Measurements from ENCODE around the gene TEX22.
A peak's percentile ranks its signal among the peaks of the same experiment; 100 is the strongest.
"Not testable (repeated sequence)": the region's sequence is repeated elsewhere in the genome, so short reads cannot be mapped to it uniquely, and the experiment has no call there.

Gene TEX22

GRCh38 chr14:105398044-105398725 is at the start of gene TEX22:
Gene TEX22 (plus strand): TSS chr14:105398538. CDS start chr14:105399341, 803 bp downstream.
- peak; percentile 87 to 88 for DNase-seq

- DNase-seq, result no peak
Measured at GRCh38 chr14:105348945-105349699, 49.2 kb upstream of the TEX22 start.

GRCh38 chr14:105349992-105350391 is 48.3 kb upstream of the TEX22 start:
- DNase-seq, result no peak

GRCh38 chr14:105350450-105351244 is 47.7 kb upstream of the TEX22 start:
- DNase-seq, result no peak

GRCh38 chr14:105351410-105351809 is 46.9 kb upstream of the TEX22 start:
- no peak for DNase-seq

- peak; percentile 87 to 89 for DNase-seq
Measured at GRCh38 chr14:105351920-105352851, 46.2 kb upstream of the TEX22 start.

GRCh38 chr14:105353136-105353535 is 45.2 kb upstream of the TEX22 start:
- no peak for DNase-seq

GRCh38 chr14:105354541-105354940 is 43.8 kb upstream of the TEX22 start:
- DNase-seq, result no peak

- DNase-seq, result no peak
Measured at GRCh38 chr14:105355049-105355575, 43.2 kb upstream of the TEX22 start.

GRCh38 chr14:105355850-105356604 is 42.3 kb upstream of the TEX22 start:
- DNase-seq, result no peak

- DNase-seq, result no peak
Measured at GRCh38 chr14:105356927-105357326, 41.4 kb upstream of the TEX22 start.

- DNase-seq, result no peak
Measured at GRCh38 chr14:105357626-105358025, 40.7 kb upstream of the TEX22 start.

GRCh38 chr14:105358140-105358846 is 40.0 kb upstream of the TEX22 start:
- DNase-seq, result no peak

- DNase-seq, result no peak
Measured at GRCh38 chr14:105358943-105359342, 39.4 kb upstream of the TEX22 start.

- DNase-seq, result not testable (repeated sequence)
Measured at GRCh38 chr14:105361412-105361811, 36.9 kb upstream of the TEX22 start.

- DNase-seq, result peak; percentile 48 to 56
Measured at GRCh38 chr14:105363847-105364708, 34.3 kb upstream of the TEX22 start.

- no peak for DNase-seq
Measured at GRCh38 chr14:105365101-105365500, 33.2 kb upstream of the TEX22 start.

- DNase-seq, result no peak
Measured at GRCh38 chr14:105365681-105366080, 32.7 kb upstream of the TEX22 start.

- DNase-seq, result no peak
Measured at GRCh38 chr14:105366386-105367074, 31.8 kb upstream of the TEX22 start.
